GM06990 (cell line): Measurements from ENCODE around the gene IRF1.
A peak's percentile ranks its signal among the peaks of the same experiment; 100 is the strongest.

Experiments used
- DNase-seq: peaks from one replicate; pipeline ENCODE4 v3.0.0-alpha.2; 2011; ENCODE audit not compliant: insufficient read length; ENCODE audit errors: extremely low read depth
- H3K27me3 ChIP-seq: replicated peaks from 2 replicates; pipeline ENCODE4 v1.6.0; 2011; ENCODE audit warnings: low read length; ENCODE audit not compliant: control insufficient read depth, insufficient read depth
- H3K36me3 ChIP-seq: 2 replicates; pipeline ENCODE4 v1.5.1; 2011; ENCODE audit warnings: low read length; ENCODE audit not compliant: control insufficient read depth, insufficient read depth
- H3K4me3 ChIP-seq: replicated peaks from 2 replicates; pipeline ENCODE4 v1.5.1; 2011; ENCODE audit warnings: low read depth, mild to moderate bottlenecking, control low read depth, low read length
- CTCF ChIP-seq: IDR thresholded peaks from 2 replicates; pipeline ENCODE4 v1.5.1; 2011; ENCODE audit warnings: low read length, control low read depth, mild to moderate bottlenecking, inconsistent platforms; ENCODE audit not compliant: insufficient read depth, poor library complexity, severe bottlenecking

Gene IRF1

GRCh38 chr5:132489871-132490483 lies 596 bp downstream of the IRF1 start:
- peak; percentile 18 for TF ChIP-seq CTCF
- Histone ChIP-seq H3K36me3 (peaks cover 32% of the 10 kb centered on the region), H3K27me3 (no peaks in the 10 kb centered on the region), H3K4me3 (peak overlapping the region; percentile 98)
- no peak for DNase-seq

- TF ChIP-seq CTCF, result no peak
- peaks cover 38% of the 10 kb centered on the region for H3K36me3 ChIP-seq
- DNase-seq, result no peak
- no peaks in the 10 kb centered on the region for H3K27me3 ChIP-seq
- H3K4me3 ChIP-seq, result peak overlapping the region; percentile 98
Observed at GRCh38 chr5:132489051-132489770, 1.4 kb downstream of the IRF1 start.

DNA sequence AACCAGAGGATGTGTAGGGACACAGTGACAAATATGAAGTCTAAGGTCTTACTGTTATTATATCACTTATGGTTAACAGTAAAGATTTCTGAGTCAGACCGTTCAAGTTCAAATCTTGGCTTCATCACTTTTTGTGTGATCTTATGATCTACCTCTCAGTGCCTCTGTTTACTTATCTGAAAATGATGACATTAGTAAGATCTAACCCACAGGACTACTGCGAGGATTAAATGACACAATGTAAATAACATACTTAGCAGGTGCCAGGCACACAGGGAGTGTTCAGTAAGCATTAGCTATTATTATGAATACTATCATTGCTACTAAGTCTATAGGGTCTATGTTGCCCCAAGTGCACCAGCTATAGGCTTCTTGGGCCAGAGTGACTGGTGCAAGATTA lies 2.0 kb downstream of the IRF1 start:
- TF ChIP-seq CTCF, result no peak
- peak overlapping the region; percentile 98 for H3K4me3 ChIP-seq
- no peak for DNase-seq

DNA sequence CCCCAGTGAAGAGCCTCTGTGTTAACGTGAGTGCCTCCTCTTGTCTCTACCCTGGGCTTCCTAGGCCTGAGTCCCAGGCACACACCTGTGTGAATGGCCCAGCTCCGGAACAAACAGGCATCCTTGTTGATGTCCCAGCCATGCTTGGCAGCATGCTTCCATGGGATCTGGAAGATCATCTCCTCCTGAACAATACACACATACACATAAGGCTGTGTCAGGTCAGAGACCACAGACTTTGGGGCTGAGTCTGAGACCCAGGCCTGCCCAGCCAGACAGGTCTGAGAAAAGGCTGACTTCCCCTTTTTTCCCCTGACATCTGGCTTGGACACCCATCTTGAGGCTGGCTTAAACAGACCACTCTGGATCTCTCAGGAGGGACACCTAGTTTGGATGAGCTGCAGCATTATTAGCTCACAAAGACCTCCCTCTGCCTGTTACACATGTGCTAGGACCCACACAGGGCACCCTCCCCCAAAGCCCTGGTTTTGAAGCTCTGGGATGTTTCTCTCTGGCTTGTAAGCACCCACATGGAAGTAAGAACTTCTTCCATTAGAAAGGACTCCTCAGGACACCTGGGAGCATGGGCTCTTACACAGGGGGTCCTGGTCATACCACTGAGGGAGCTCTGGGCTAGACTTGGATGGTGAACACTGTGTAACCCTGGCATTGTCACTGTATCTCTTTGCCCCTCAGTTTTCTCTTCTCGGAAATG lies 2.6 kb downstream of the IRF1 start:
- Histone ChIP-seq H3K36me3 (peaks cover 49% of the 10 kb centered on the region), H3K4me3 (peak overlapping the region; percentile 98)

More for the DNA sequence above, 2.0 kb downstream of the IRF1 start:
- no peaks in the 10 kb centered on the region for H3K27me3 ChIP-seq
- H3K36me3 ChIP-seq, result peaks cover 44% of the 10 kb centered on the region

GRCh38 chr5:132487095-132487428 lies 3.5 kb downstream of the IRF1 start:
- DNase-seq, result no peak

More for the DNA sequence above, 2.6 kb downstream of the IRF1 start:
- no peak for TF ChIP-seq CTCF
- no peak for DNase-seq
- H3K27me3 ChIP-seq, result no peaks in the 10 kb centered on the region

More at GRCh38 chr5:132487095-132487428, 3.5 kb downstream of the IRF1 start:
- Histone ChIP-seq H3K4me3 (no peak overlapping the region; the same call in 1 of the 2 replicates), H3K36me3 (peaks cover 49% of the 10 kb centered on the region), H3K27me3 (no peaks in the 10 kb centered on the region)
- TF ChIP-seq CTCF, result no peak
